ENCODE results near the gene TIMD4.
"Not testable (repeated sequence)": the region's sequence is repeated elsewhere in the genome, so short reads cannot be mapped to it uniquely, and the experiment has no call there.

The TIMD4 gene

GRCh38 chr5:156963125-156963524 lies at the start of gene TIMD4:
TSS of gene TIMD4 (minus strand) at chr5:156963226. CDS start at chr5:156963198, 28 bp downstream.
- no peak for DNase-seq

GRCh38 chr5:157006262-157006661 lies 43.2 kb upstream of the TIMD4 start:
- no peak for DNase-seq

GRCh38 chr5:157004893-157005551 lies 42.0 kb upstream of the TIMD4 start:
- DNase-seq = no peak

GRCh38 chr5:156991714-156992113 lies 28.7 kb upstream of the TIMD4 start:
- DNase-seq = no peak

- DNase-seq = no peak
Observed at GRCh38 chr5:156984064-156984463, 21.0 kb upstream of the TIMD4 start.

- DNase-seq = no peak
Observed at GRCh38 chr5:156981481-156981880, 18.5 kb upstream of the TIMD4 start.

- DNase-seq = no peak
Observed at GRCh38 chr5:156974328-156974727, 11.3 kb upstream of the TIMD4 start.

GRCh38 chr5:156971848-156972525 lies 9.0 kb upstream of the TIMD4 start:
- no peak for DNase-seq

- no peak for DNase-seq
Observed at GRCh38 chr5:156971415-156971814, 8.4 kb upstream of the TIMD4 start.

GRCh38 chr5:156967386-156967785 lies 4.4 kb upstream of the TIMD4 start:
- not testable (repeated sequence) for DNase-seq

GRCh38 chr5:156956321-156956720 lies 6.7 kb downstream of the TIMD4 start:
- DNase-seq = no peak

GRCh38 chr5:156951359-156951758 lies 11.7 kb downstream of the TIMD4 start:
- no peak for DNase-seq

- no peak for DNase-seq
Observed at GRCh38 chr5:156950716-156951115, 12.3 kb downstream of the TIMD4 start.

- no peak for DNase-seq
Observed at GRCh38 chr5:156949424-156949823, 13.6 kb downstream of the TIMD4 start.

GRCh38 chr5:156947925-156948324 lies 15.1 kb downstream of the TIMD4 start:
- DNase-seq = no peak

GRCh38 chr5:156942064-156942463 lies 21.0 kb downstream of the TIMD4 start:
- no peak for DNase-seq

GRCh38 chr5:156940462-156940861 lies 22.6 kb downstream of the TIMD4 start:
- DNase-seq = not testable (repeated sequence)

- no peak for DNase-seq
Observed at GRCh38 chr5:156936972-156937371, 26.1 kb downstream of the TIMD4 start.

- DNase-seq = no peak
Observed at GRCh38 chr5:156934450-156935211, 28.4 kb downstream of the TIMD4 start.

- DNase-seq = no peak
Observed at GRCh38 chr5:156929366-156929948, 33.6 kb downstream of the TIMD4 start.

GRCh38 chr5:156927545-156927944 lies 35.5 kb downstream of the TIMD4 start:
- DNase-seq = no peak

GRCh38 chr5:156925767-156926166 lies 37.3 kb downstream of the TIMD4 start:
- not testable (repeated sequence) for DNase-seq

- no peak for DNase-seq
Observed at GRCh38 chr5:156922207-156922792, 40.7 kb downstream of the TIMD4 start.

Measured in activated CD8-positive, alpha-beta memory T cell treated with anti-CD3 and anti-CD28 coated beads, Interleukin-2, amount 50 U/mL, for 48 hours (primary cell).